Measurements from ENCODE around the gene FAM120B.

GRCh38 chr6:170278743-170279094 lies 27.8 kb upstream of the FAM120B start:
- no peak for TF ChIP-seq CTCF (IDR thresholded peaks at IDR 0.05)
- no peak for TF ChIP-seq POLR2AphosphoS5 (IDR thresholded peaks at IDR 0.05)
- TF ChIP-seq EP300 (IDR thresholded peaks at IDR 0.05): no peak
- TF ChIP-seq POLR2A (IDR thresholded peaks at IDR 0.05): no peak

Measured in gastroesophageal sphincter (tissue), 3 donors.